A673 (cell line): ENCODE results near the gene COL16A1. TPM values are rescaled to one million over a fixed set of nuclear protein-coding genes. Genes with fewer than 3 reads are reported as not detected.

ENCODE experiments used
- BruUV-seq: library from RNA; stranded (reverse); fragments of 400-500 nt; replicated peaks from 2 replicates; lab custom pipeline; 2021; lab: Mats Ljungman, UMichigan
- CTCF ChIA-PET: fragments of 300-600 bp; sonication (Branson Sonifier 250); formaldehyde crosslinking; loops from one replicate; lab custom pipeline; 2022; ENCODE audit warnings: antibody characterized with exemption; lab: Charles Lee
- POLR2A ChIA-PET: fragments of 300-600 bp; sonication (Branson Sonifier 250); formaldehyde crosslinking; loops from one replicate; lab custom pipeline; 2022; ENCODE audit warnings: antibody characterized with exemption; ENCODE audit not compliant: low non-redundant PET; lab: Charles Lee
- DNase-seq: peaks from one replicate; pipeline ENCODE4 v3.0.0-alpha.2; 2015; ENCODE audit warnings: low spot score
- H3K27ac ChIP-seq: fragments of 200-600 bp; sonication (generic); 2 replicates; pipeline ENCODE4 v1.5.1; 2016; ENCODE audit warnings: mixed run types, low read depth, mild to moderate bottlenecking, mixed read lengths, antibody characterized with exemption, low read length; ENCODE audit not compliant: poor library complexity, severe bottlenecking
- H3K27me3 ChIP-seq: fragments of 200-600 bp; sonication (generic); replicated peaks from 2 replicates; pipeline ENCODE4 v1.6.1; 2017; ENCODE audit warnings: mixed run types, low read depth, mild to moderate bottlenecking, mixed read lengths, antibody characterized with exemption, low read length; ENCODE audit not compliant: insufficient read depth, poor library complexity
- H3K36me3 ChIP-seq: fragments of 200-600 bp; sonication (generic); 2 replicates; pipeline ENCODE4 v1.6.1; 2016; ENCODE audit warnings: mixed run types, mild to moderate bottlenecking, mixed read lengths, antibody characterized with exemption, low read length; ENCODE audit not compliant: insufficient read depth, poor library complexity, severe bottlenecking
- H3K4me1 ChIP-seq: fragments of 200-600 bp; sonication (generic); 2 replicates; pipeline ENCODE4 v1.6.1; 2017; ENCODE audit warnings: mixed run types, mild to moderate bottlenecking, mixed read lengths, antibody characterized with exemption, low read length; ENCODE audit not compliant: insufficient read depth, poor library complexity, severe bottlenecking
- H3K4me3 ChIP-seq: fragments of 200-600 bp; sonication (generic); 2 replicates; pipeline ENCODE4 v1.5.1; 2016; ENCODE audit warnings: low read depth, mixed run types, mild to moderate bottlenecking, mixed read lengths, low read length; ENCODE audit not compliant: poor library complexity, severe bottlenecking
- H3K9me3 ChIP-seq: fragments of 200-600 bp; sonication (generic); 2 replicates; pipeline ENCODE4 v1.6.1; 2016; ENCODE audit warnings: mixed run types, low read depth, mild to moderate bottlenecking, mixed read lengths, antibody characterized with exemption, low read length; ENCODE audit not compliant: poor library complexity, severe bottlenecking
- EZH2 ChIP-seq: fragments of 200-600 bp; sonication (generic); IDR thresholded peaks from 2 replicates; pipeline ENCODE4 v1.6.1; 2017; ENCODE audit warnings: borderline replicate concordance, low read depth, mild to moderate bottlenecking, mixed read lengths, antibody characterized with exemption, low read length; ENCODE audit not compliant: poor library complexity, severe bottlenecking
- intact Hi-C: fragments of 100-400 bp; cut with micrococcal nuclease; formaldehyde crosslinking; loops from one replicate; pipeline ENCODE4 v1.10.0; 2022; ENCODE audit not compliant: unreplicated experiment
- total RNA-seq: library from RNA; stranded (reverse); gene quantifications from 2 replicates; pipeline ENCODE4 v1.2.3, GENCODE V29; 2021
- TF ChIP-seq, protein P1 (sequence below): fragments of 300-800, 200-600 bp; sonication (generic); conservative IDR thresholded peaks from 2 replicates; pipeline ENCODE4 v1.5.1; 2017; ENCODE audit warnings: low read depth, mild to moderate bottlenecking, antibody characterized with exemption, low read length, moderate library complexity, mixed read lengths

COL16A1 gene
- total RNA-seq, 1 experiment from 2014 or later: 26.6 TPM

DNA sequence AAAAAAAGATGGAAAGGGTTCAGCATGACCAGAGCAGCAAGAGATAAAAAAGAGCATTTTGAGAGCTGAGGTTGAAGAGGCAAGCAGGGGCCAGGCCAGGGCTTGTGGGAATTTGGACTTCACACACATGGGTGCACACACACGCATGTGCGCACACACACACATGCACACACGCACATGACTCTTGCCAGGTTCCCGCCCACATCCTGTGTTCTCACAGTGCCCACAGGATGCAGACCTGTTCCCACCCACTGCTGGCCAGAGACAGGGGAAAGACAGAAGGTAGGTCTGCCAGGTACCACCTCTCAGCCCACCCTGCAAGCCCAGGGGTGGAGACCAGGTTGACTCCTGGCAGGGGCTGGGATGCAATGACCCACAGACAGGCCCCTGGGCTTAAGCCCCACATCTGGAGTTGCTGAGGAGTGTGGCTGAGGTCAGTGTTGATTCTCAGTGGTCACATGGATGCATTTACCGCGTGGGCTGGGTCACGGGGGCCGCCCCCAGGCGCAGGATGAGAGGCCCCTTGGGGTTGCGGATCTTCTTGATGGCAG, 4.4 kb downstream of the COL16A1 start:
- H3K27me3 ChIP-seq: no peaks in the 10 kb centered on the region
- no peaks in the 10 kb centered on the region for H3K9me3 ChIP-seq
- TF ChIP-seq, protein P1, sequence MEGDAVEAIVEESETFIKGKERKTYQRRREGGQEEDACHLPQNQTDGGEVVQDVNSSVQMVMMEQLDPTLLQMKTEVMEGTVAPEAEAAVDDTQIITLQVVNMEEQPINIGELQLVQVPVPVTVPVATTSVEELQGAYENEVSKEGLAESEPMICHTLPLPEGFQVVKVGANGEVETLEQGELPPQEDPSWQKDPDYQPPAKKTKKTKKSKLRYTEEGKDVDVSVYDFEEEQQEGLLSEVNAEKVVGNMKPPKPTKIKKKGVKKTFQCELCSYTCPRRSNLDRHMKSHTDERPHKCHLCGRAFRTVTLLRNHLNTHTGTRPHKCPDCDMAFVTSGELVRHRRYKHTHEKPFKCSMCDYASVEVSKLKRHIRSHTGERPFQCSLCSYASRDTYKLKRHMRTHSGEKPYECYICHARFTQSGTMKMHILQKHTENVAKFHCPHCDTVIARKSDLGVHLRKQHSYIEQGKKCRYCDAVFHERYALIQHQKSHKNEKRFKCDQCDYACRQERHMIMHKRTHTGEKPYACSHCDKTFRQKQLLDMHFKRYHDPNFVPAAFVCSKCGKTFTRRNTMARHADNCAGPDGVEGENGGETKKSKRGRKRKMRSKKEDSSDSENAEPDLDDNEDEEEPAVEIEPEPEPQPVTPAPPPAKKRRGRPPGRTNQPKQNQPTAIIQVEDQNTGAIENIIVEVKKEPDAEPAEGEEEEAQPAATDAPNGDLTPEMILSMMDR: no peak
- TF ChIP-seq EZH2: no peak
- intact Hi-C loops: no loop called here
- POLR2A ChIA-PET: no interaction called here
- no peak overlapping the region for H3K4me3 ChIP-seq
- peaks cover 30% of the 10 kb centered on the region for H3K4me1 ChIP-seq
- DNase-seq: no peak
- no TSS peak for BruUV-seq
- CTCF ChIA-PET: no interaction called here
- H3K27ac ChIP-seq: no peak overlapping the region
- no peaks in the 10 kb centered on the region for H3K36me3 ChIP-seq

DNA sequence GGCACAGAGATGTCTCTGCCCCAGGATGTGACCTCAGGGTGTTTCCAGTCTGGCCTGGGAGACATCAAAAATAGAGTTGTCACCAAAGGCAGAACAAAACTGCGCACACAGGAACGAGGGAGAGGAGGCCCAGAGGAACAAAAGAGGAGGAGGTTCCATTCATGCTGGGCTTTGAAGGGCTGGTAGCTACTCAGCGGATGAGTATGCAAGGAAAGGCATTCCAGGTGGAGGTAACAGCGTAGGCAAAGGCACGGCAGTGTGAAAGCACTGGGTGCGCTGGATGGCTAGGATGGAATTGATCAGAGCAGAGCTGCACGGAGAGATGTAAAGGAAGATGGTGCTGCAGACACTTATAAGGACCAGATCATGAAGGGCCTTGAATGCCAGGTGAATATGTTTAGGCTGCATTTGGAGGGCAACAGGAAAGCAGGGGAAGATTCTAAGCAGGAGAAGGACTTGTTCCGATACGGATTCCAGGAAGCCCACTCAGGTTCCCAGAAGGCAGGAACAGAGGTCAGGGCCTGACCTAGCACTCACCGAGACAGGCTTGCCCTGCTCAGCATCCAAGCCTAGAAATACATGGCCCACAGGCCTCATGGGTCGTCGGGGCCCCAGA, 6.3 kb downstream of the COL16A1 start:
- H3K36me3 ChIP-seq: no peaks in the 10 kb centered on the region
- no peaks in the 10 kb centered on the region for H3K9me3 ChIP-seq
- no peak for TF ChIP-seq EZH2
- TF ChIP-seq, protein P1: no peak
- BruUV-seq: no TSS peak
- peaks cover 17% of the 10 kb centered on the region for H3K4me1 ChIP-seq
- no peak overlapping the region for H3K27ac ChIP-seq
- ChIA-PET CTCF (no interaction called here), POLR2A (no interaction called here)
- intact Hi-C loops: no loop called here
- no peaks in the 10 kb centered on the region for H3K27me3 ChIP-seq
- no peak for DNase-seq
- H3K4me3 ChIP-seq: no peak overlapping the region

DNA sequence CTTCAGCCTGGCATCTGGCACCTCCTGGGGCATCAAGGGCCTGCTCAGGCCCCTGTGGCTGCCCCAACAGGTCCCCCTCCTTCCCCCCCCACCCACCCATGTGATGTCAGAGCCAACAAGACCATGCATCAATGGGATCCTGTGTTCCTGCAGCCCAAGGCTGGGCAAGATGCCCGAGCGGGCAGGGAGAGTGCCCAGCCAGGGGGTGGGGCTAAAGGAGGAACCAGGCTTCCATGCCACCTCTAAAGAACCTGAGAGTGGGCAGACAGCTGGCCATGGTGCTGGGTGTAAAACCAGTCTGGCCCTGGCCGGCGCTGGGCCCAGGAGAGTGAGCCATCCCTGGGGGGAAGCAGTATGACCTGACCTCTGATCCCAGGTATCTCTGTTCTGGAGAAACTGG, 7.6 kb downstream of the COL16A1 start:
- no peak for TF ChIP-seq EZH2
- CTCF ChIA-PET: no interaction called here

More for the DNA sequence above, 7.6 kb downstream of the COL16A1 start:
- BruUV-seq: no TSS peak
- peaks cover 8% of the 10 kb centered on the region for H3K4me1 ChIP-seq
- no peaks in the 10 kb centered on the region for H3K36me3 ChIP-seq
- H3K27ac ChIP-seq: no peak overlapping the region
- intact Hi-C loops: no loop called here
- no peaks in the 10 kb centered on the region for H3K9me3 ChIP-seq
- no peaks in the 10 kb centered on the region for H3K27me3 ChIP-seq
- POLR2A ChIA-PET: no interaction called here
- no peak overlapping the region for H3K4me3 ChIP-seq
- DNase-seq: no peak
